ENCODE data around the gene GRK3.
"Not testable (repeated sequence)": the region's sequence is repeated elsewhere in the genome, so short reads cannot be mapped to it uniquely, and the experiment has no call there.

Gene GRK3

GRCh38 chr22:25702571-25703167, 138.2 kb downstream of the GRK3 start:
- no peak for DNase-seq

GRCh38 chr22:25704701-25705100, 140.2 kb downstream of the GRK3 start:
- no peak for DNase-seq

GRCh38 chr22:25706197-25706596, 141.7 kb downstream of the GRK3 start:
- DNase-seq: no peak

- not testable (repeated sequence) for DNase-seq
Measured at GRCh38 chr22:25708430-25708829, 144.0 kb downstream of the GRK3 start.

- DNase-seq: no peak
Measured at GRCh38 chr22:25709758-25710157, 145.3 kb downstream of the GRK3 start.

GRCh38 chr22:25710501-25710900, 146.0 kb downstream of the GRK3 start:
- DNase-seq: no peak

- DNase-seq: no peak
Measured at GRCh38 chr22:25711491-25711890, 147.0 kb downstream of the GRK3 start.

- DNase-seq: no peak
Measured at GRCh38 chr22:25712661-25713400, 148.4 kb downstream of the GRK3 start.

GRCh38 chr22:25714070-25714469, 149.6 kb downstream of the GRK3 start:
- DNase-seq: no peak

- no peak for DNase-seq
Measured at GRCh38 chr22:25714739-25715138, 150.3 kb downstream of the GRK3 start.

- no peak for DNase-seq
Measured at GRCh38 chr22:25716637-25717036, 152.2 kb downstream of the GRK3 start.

GRCh38 chr22:25718135-25718840, 153.8 kb downstream of the GRK3 start:
- DNase-seq: no peak

GRCh38 chr22:25722223-25722622, 157.7 kb downstream of the GRK3 start:
- DNase-seq: no peak

GRCh38 chr22:25722626-25723025, 158.2 kb downstream of the GRK3 start:
- no peak for DNase-seq

GRCh38 chr22:25726241-25726640, 161.8 kb downstream of the GRK3 start:
- no peak for DNase-seq

GRCh38 chr22:25728071-25728470, 163.6 kb downstream of the GRK3 start:
- DNase-seq: no peak

GRCh38 chr22:25729016-25729995, 164.8 kb downstream of the GRK3 start:
- DNase-seq: no peak

GRCh38 chr22:25735650-25736049, 171.2 kb downstream of the GRK3 start:
- no peak for DNase-seq

- no peak for DNase-seq
Measured at GRCh38 chr22:25736378-25737011, 172.0 kb downstream of the GRK3 start.

GRCh38 chr22:25739659-25740344, 175.3 kb downstream of the GRK3 start:
- DNase-seq: no peak
